Ovary (tissue), 3 donors: Measurements from ENCODE around the gene FYN.
"Not testable (repeated sequence)": the region's sequence is repeated elsewhere in the genome, so short reads cannot be mapped to it uniquely, and the experiment has no call there.

Experiments used
- POLR2A ChIP-seq: fragments of 450-650 bp; IDR thresholded peaks from one replicate; pipeline ENCODE4 v1.6.1; 2017; ENCODE audit warnings: antibody characterized with exemption, mild to moderate bottlenecking, moderate library complexity
- TF ChIP-seq, protein P1 (sequence below), 3 donors: fragments of 450-650 bp in 2 of 3; fragments of 200-600 bp in 1 of 3; IDR thresholded peaks; one replicate each; pipeline versions ENCODE4 v1.5.1 to v1.8.0; 2016 to 2022; ENCODE audit warnings: antibody characterized with exemption in 3 of 3, mild to moderate bottlenecking in 1 of 3
- donor health status: DM: no; HTN: no; CAD: no.

DNA sequence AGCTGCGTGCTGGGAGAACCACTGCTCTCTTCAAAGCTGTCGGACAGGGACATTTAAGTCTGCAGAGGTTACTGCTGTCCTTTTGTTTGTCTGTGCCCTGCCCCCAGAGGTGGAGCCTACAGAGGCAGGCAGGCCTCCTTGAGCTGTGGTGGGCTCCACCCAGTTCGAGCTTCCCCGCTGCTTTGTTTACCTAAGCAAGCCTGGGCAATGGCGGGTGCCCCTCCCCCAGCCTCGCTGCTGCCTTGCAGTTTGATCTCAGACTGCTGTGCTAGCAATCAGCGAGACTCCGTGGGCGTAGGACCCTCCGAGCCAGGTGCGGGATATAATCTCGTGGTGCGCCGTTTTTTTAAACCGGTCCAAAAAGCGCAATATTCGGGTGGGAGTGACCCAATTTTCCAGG is 35.1 kb upstream of the FYN start:
- TF ChIP-seq, protein P1, sequence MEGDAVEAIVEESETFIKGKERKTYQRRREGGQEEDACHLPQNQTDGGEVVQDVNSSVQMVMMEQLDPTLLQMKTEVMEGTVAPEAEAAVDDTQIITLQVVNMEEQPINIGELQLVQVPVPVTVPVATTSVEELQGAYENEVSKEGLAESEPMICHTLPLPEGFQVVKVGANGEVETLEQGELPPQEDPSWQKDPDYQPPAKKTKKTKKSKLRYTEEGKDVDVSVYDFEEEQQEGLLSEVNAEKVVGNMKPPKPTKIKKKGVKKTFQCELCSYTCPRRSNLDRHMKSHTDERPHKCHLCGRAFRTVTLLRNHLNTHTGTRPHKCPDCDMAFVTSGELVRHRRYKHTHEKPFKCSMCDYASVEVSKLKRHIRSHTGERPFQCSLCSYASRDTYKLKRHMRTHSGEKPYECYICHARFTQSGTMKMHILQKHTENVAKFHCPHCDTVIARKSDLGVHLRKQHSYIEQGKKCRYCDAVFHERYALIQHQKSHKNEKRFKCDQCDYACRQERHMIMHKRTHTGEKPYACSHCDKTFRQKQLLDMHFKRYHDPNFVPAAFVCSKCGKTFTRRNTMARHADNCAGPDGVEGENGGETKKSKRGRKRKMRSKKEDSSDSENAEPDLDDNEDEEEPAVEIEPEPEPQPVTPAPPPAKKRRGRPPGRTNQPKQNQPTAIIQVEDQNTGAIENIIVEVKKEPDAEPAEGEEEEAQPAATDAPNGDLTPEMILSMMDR (IDR thresholded peaks at IDR 0.05) = not testable (repeated sequence)
- TF ChIP-seq POLR2A = not testable (repeated sequence)
